HL-60 (cell line): ENCODE results near the gene MTM1.

ENCODE experiments used
- POLR2AphosphoS5 ChIP-seq: IDR thresholded peaks from 2 replicates; pipeline ENCODE4 v1.6.1; 2012; ENCODE audit warnings: low read depth
- TF ChIP-seq, protein P1 (sequence below): IDR thresholded peaks from one replicate; pipeline ENCODE4 v1.5.1; 2011; ENCODE audit warnings: low read length, control low read depth, inconsistent platforms; ENCODE audit not compliant: insufficient read depth

DNA sequence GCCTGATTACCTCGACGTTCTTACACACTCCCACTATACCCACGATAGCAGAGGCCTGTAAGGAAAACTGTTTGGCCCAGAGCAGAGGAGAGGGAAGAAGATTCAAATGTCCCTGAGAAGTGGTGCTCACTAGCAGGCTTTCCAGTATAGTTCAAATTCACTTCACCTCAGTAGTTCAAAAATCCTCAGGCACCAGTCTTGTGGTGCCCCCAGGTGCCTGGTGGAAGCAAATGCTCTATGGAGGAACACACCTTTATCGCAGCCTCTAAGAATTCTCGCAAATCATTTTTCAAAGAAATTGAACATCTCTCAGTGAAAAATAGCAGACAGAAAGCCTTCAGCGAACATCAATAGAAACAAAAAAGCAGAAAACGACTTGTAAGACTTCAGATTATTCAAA, 112.6 kb downstream of the MTM1 start:
- TF ChIP-seq, protein P1, sequence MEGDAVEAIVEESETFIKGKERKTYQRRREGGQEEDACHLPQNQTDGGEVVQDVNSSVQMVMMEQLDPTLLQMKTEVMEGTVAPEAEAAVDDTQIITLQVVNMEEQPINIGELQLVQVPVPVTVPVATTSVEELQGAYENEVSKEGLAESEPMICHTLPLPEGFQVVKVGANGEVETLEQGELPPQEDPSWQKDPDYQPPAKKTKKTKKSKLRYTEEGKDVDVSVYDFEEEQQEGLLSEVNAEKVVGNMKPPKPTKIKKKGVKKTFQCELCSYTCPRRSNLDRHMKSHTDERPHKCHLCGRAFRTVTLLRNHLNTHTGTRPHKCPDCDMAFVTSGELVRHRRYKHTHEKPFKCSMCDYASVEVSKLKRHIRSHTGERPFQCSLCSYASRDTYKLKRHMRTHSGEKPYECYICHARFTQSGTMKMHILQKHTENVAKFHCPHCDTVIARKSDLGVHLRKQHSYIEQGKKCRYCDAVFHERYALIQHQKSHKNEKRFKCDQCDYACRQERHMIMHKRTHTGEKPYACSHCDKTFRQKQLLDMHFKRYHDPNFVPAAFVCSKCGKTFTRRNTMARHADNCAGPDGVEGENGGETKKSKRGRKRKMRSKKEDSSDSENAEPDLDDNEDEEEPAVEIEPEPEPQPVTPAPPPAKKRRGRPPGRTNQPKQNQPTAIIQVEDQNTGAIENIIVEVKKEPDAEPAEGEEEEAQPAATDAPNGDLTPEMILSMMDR = no peak
- no peak for TF ChIP-seq POLR2AphosphoS5
